H1 (cell line): ENCODE data around the gene GPS2. TPM values are rescaled to one million over a fixed set of nuclear protein-coding genes. Genes with fewer than 3 reads are reported as not detected.
A peak's percentile ranks its signal among the peaks of the same experiment; 100 is the strongest.

Experiments
- CTCF ChIA-PET: fragments of 300-600 bp; sonication (Branson Sonifier 250); formaldehyde crosslinking; loops from one replicate; lab custom pipeline; 2021; ENCODE audit not compliant: partially characterized antibody; lab: Charles Lee
- POLR2A ChIA-PET: fragments of 300-600 bp; sonication (Branson Sonifier 250); formaldehyde crosslinking; loops from one replicate; lab custom pipeline; 2021; ENCODE audit warnings: inconsistent platforms; ENCODE audit not compliant: partially characterized antibody; lab: Charles Lee
- DNase-seq, 2 experiments: peaks; one replicate each; pipeline versions ENCODE4 v3.0.0 to v3.0.0-alpha.2; 2010 to 2022; ENCODE audit warnings: low spot score in 2 of 2, low read depth in 1 of 2, mixed read lengths in 1 of 2
- FAIRE-seq: peaks from 2 replicates; lab custom pipeline; 2011; peaks lifted over from hg19 to GRCh38; lab: Jason Lieb, UNC
- H2AFZ ChIP-seq: 2 replicates; pipeline ENCODE4 v1.8.1; 2012; ENCODE audit warnings: low read length, inconsistent platforms
- H2AK5ac ChIP-seq: 2 replicates; pipeline ENCODE4 v1.6.1; 2013; ENCODE audit warnings: low read depth, low read length
- H2BK120ac ChIP-seq: replicated peaks from 2 replicates; pipeline ENCODE3; 2013; ENCODE audit warnings: low read depth, low read length, inconsistent platforms
- H2BK12ac ChIP-seq: 2 replicates; pipeline ENCODE4 v1.6.1; 2013; ENCODE audit warnings: low read depth, low read length
- H2BK15ac ChIP-seq: 2 replicates; pipeline ENCODE4 v1.6.1; 2013; ENCODE audit warnings: low read length
- H2BK20ac ChIP-seq: 2 replicates; pipeline ENCODE4 v1.6.1; 2013; ENCODE audit warnings: low read length
- H2BK5ac ChIP-seq: 2 replicates; pipeline ENCODE4 v1.6.1; 2013; ENCODE audit warnings: low read depth, low read length
- H3K14ac ChIP-seq: 2 replicates; pipeline ENCODE4 v1.6.1; 2013; ENCODE audit warnings: inconsistent platforms; ENCODE audit not compliant: insufficient read length
- H3K18ac ChIP-seq: 2 replicates; pipeline ENCODE4 v1.6.1; 2013; ENCODE audit warnings: low read length; ENCODE audit errors: extremely low read depth
- H3K23ac ChIP-seq: 2 replicates; pipeline ENCODE4 v1.6.1; 2013; ENCODE audit warnings: inconsistent platforms; ENCODE audit not compliant: insufficient read length
- H3K23me2 ChIP-seq: 2 replicates; pipeline ENCODE4 v1.6.1; 2013; ENCODE audit warnings: low read depth, low read length
- H3K27ac ChIP-seq: 2 replicates; pipeline ENCODE4 v1.6.1; 2011; ENCODE audit warnings: low read depth, low read length, inconsistent platforms
- H3K27me3 ChIP-seq, 4 experiments: replicated peaks in 1 of 4; 1 replicate in 1 of 4; 2 replicates in 3 of 4; pipeline versions ENCODE4 v1.6.1 to v1.8.1; 2011 to 2013; ENCODE audit warnings: low read length in 3 of 4, mild to moderate bottlenecking in 3 of 4, inconsistent platforms in 2 of 4, mixed read lengths in 2 of 4, moderate library complexity in 1 of 4; ENCODE audit not compliant: control insufficient read depth in 3 of 4, insufficient read depth in 3 of 4; ENCODE audit errors: extremely low read depth in 1 of 4
- H3K36me3 ChIP-seq, 4 experiments: 2 replicates each; pipeline versions ENCODE4 v1.6.1 to v1.8.1; 2011 to 2013; ENCODE audit warnings: mild to moderate bottlenecking in 4 of 4, low read length in 3 of 4, moderate library complexity in 2 of 4, control low read depth in 1 of 4, inconsistent platforms in 1 of 4; ENCODE audit not compliant: insufficient read depth in 4 of 4, control insufficient read depth in 2 of 4
- H3K4ac ChIP-seq: replicated peaks from 2 replicates; pipeline ENCODE3; 2013; ENCODE audit warnings: low read length, low read depth, mixed read lengths, inconsistent platforms; ENCODE audit not compliant: insufficient read length
- H3K4me1 ChIP-seq, 4 experiments: replicated peaks in 1 of 4; 1 replicate in 1 of 4; 2 replicates in 3 of 4; pipeline versions ENCODE4 v1.6.1 to v1.8.1; 2011 to 2013; ENCODE audit warnings: low read length in 3 of 4, inconsistent platforms in 2 of 4, mixed read lengths in 1 of 4; ENCODE audit not compliant: insufficient read depth in 4 of 4, control insufficient read depth in 3 of 4
- H3K4me2 ChIP-seq, 2 experiments: 2 replicates each; pipeline versions ENCODE4 v1.6.1 to v1.8.1; 2011 to 2013; ENCODE audit warnings: low read depth in 2 of 2, low read length in 2 of 2, control low read depth in 1 of 2, inconsistent platforms in 1 of 2, mild to moderate bottlenecking in 1 of 2; ENCODE audit not compliant: insufficient read depth in 1 of 2
- H3K4me3 ChIP-seq, 4 experiments: fragments of 200-600, 300-600 bp in 1 of 4; sonication (generic), shearing (Covaris generic), sonication (Bioruptor Twin) in 1 of 4; 2 replicates each; pipeline versions ENCODE4 v1.5.1 to v1.8.1; 2011 to 2016; ENCODE audit warnings: low read length in 4 of 4, low read depth in 3 of 4, control low read depth in 2 of 4, inconsistent platforms in 2 of 4, mild to moderate bottlenecking in 2 of 4, mixed read lengths in 1 of 4, moderate library complexity in 1 of 4; ENCODE audit not compliant: insufficient read depth in 2 of 4; ENCODE audit errors: extremely low read depth in 1 of 4
- H3K56ac ChIP-seq: replicated peaks from 2 replicates; pipeline ENCODE3; 2013; ENCODE audit warnings: low read depth, mild to moderate bottlenecking, mixed read lengths, low read length, inconsistent platforms; ENCODE audit not compliant: insufficient read length
- H3K79me1 ChIP-seq: 2 replicates; pipeline ENCODE4 v1.6.1; 2013; ENCODE audit warnings: low read depth, low read length, control low read depth
- H3K79me2 ChIP-seq, 2 experiments: 2 replicates each; pipeline versions ENCODE4 v1.6.1 to v1.8.1; 2012 to 2013; ENCODE audit warnings: low read length in 2 of 2, mild to moderate bottlenecking in 2 of 2, inconsistent platforms in 1 of 2; ENCODE audit not compliant: insufficient read depth in 2 of 2, control insufficient read depth in 1 of 2
- H3K9ac ChIP-seq, 4 experiments: replicated peaks in 1 of 4; 1 replicate in 1 of 4; 2 replicates in 3 of 4; pipeline versions ENCODE4 v1.6.1 to v1.8.1; 2011 to 2013; ENCODE audit warnings: low read depth in 3 of 4, low read length in 3 of 4, control low read depth in 2 of 4, mild to moderate bottlenecking in 2 of 4, moderate library complexity in 2 of 4, inconsistent platforms in 1 of 4; ENCODE audit errors: extremely low read depth in 1 of 4
- H3K9me3 ChIP-seq, 2 experiments: 2 replicates each; pipeline versions ENCODE4 v1.6.1 to v1.8.1; 2012 to 2013; ENCODE audit warnings: mild to moderate bottlenecking in 2 of 2, moderate library complexity in 2 of 2, control low read depth in 1 of 2, inconsistent platforms in 1 of 2, low read depth in 1 of 2, low read length in 1 of 2, mixed read lengths in 1 of 2; ENCODE audit not compliant: insufficient read depth in 2 of 2
- H4K20me1 ChIP-seq, 2 experiments: replicated peaks in 1 of 2; 2 replicates each; pipeline versions ENCODE3 to v1.8.1; 2011 to 2013; ENCODE audit warnings: inconsistent platforms in 2 of 2, low read length in 2 of 2, mild to moderate bottlenecking in 1 of 2; ENCODE audit not compliant: insufficient read depth in 2 of 2, control insufficient read depth in 1 of 2
- H4K5ac ChIP-seq: 2 replicates; pipeline ENCODE4 v1.6.1; 2013; ENCODE audit warnings: low read length, low read depth, mixed read lengths, inconsistent platforms; ENCODE audit not compliant: insufficient read length
- H4K8ac ChIP-seq: 2 replicates; pipeline ENCODE4 v1.8.0; 2013; ENCODE audit warnings: mild to moderate bottlenecking, moderate library complexity, low read length, inconsistent platforms; ENCODE audit not compliant: insufficient read depth; ENCODE audit errors: extremely low read depth
- H4K91ac ChIP-seq: replicated peaks from 2 replicates; pipeline ENCODE3; 2013; ENCODE audit warnings: low read length, mixed read lengths, inconsistent platforms; ENCODE audit not compliant: insufficient read length
- ASH2L ChIP-seq: fragments of 200-600, 300-600 bp; sonication (generic); IDR thresholded peaks from one replicate; pipeline ENCODE4 v1.7.1; 2017; ENCODE audit warnings: low read length
- BRCA1 ChIP-seq: IDR thresholded peaks from 2 replicates; pipeline ENCODE4 v1.6.1; 2012; ENCODE audit warnings: low read depth, low read length, improper control_type of control experiment
- CREB1 ChIP-seq: IDR thresholded peaks from 2 replicates; pipeline ENCODE4 v1.6.1; 2012; ENCODE audit warnings: inconsistent platforms
- GTF2F1 ChIP-seq: IDR thresholded peaks from 2 replicates; pipeline ENCODE4 v1.6.1; 2012; ENCODE audit warnings: low read depth, low read length, improper control_type of control experiment, borderline replicate concordance
- HDAC2 ChIP-seq, 2 experiments: fragments of 300-600 bp in 1 of 2; sonication (generic) in 1 of 2; IDR thresholded peaks; 2 replicates each; pipeline ENCODE4 v1.6.1; 2011 to 2012; ENCODE audit warnings: low read depth in 2 of 2, low read length in 2 of 2, mild to moderate bottlenecking in 2 of 2, moderate library complexity in 2 of 2, borderline replicate concordance in 1 of 2, inconsistent platforms in 1 of 2
- KDM1A ChIP-seq: fragments of 200-600, 300-600 bp; sonication (generic); IDR thresholded peaks from 2 replicates; pipeline ENCODE4 v1.7.1; 2016; ENCODE audit warnings: mild to moderate bottlenecking, low read length, borderline replicate concordance
- KDM4A ChIP-seq: IDR thresholded peaks from one replicate; pipeline ENCODE4 v1.7.1; 2012; ENCODE audit warnings: low read depth, mild to moderate bottlenecking, moderate library complexity, low read length, inconsistent platforms; ENCODE audit not compliant: severe bottlenecking
- KDM5A ChIP-seq: fragments of 200-600 bp; IDR thresholded peaks from 2 replicates; pipeline ENCODE4 v1.7.1; 2012; ENCODE audit warnings: mild to moderate bottlenecking, low read length, inconsistent platforms, mixed read lengths
- MAFK ChIP-seq: IDR thresholded peaks from 2 replicates; pipeline ENCODE4 v1.6.1; 2012; ENCODE audit warnings: low read depth, mild to moderate bottlenecking, improper control_type of control experiment, low read length
- MAX ChIP-seq: IDR thresholded peaks from 2 replicates; pipeline ENCODE4 v1.6.1; 2012; ENCODE audit warnings: inconsistent platforms
- RBBP5 ChIP-seq: IDR thresholded peaks from 2 replicates; pipeline ENCODE4 v1.7.1; 2012; ENCODE audit warnings: low read depth, mild to moderate bottlenecking, inconsistent platforms, low read length, moderate library complexity, borderline replicate concordance
- WGBS, 2 experiments: shearing (Covaris generic) in 1 of 2; methylation state at CpG; one replicate each; pipeline versions ENCODE4 v1.1.6 to v1.1.7; 2013 to 2015; ENCODE audit warnings: low lambda C conversion rate in 2 of 2, mixed read lengths in 2 of 2, inconsistent platforms in 1 of 2, low coverage in 1 of 2, missing lambda C conversion rate in 1 of 2; ENCODE audit not compliant: insufficient replicate concordance in 2 of 2, insufficient coverage in 1 of 2, insufficient read length in 1 of 2; ENCODE audit errors: extremely low coverage in 1 of 2, missing lambda C conversion rate in 1 of 2; 5-methylcytosine and 5-hydroxymethylcytosine counted together
- polyA plus RNA-seq, 7 experiments: library from polyadenylated mRNA; depleted of rRNA in 3 of 7; stranded (reverse) in 5 of 7; unstranded in 2 of 7; fragments of >200 nt in 5 of 7; fragments of 200-250 nt in 2 of 7; gene quantifications; 1 replicate in 5 of 7; 2 replicates in 1 of 7; 4 replicates in 1 of 7; pipeline versions ENCODE4 v1.2.1 to v1.2.3, GENCODE V29; 2011 to 2013; ENCODE audit warnings: missing spikeins in 2 of 7, mixed read lengths in 2 of 7
- total RNA-seq: library from RNA; stranded (reverse); fragmentation: NEBNext Ultra II Directional; extraction: Animal tissue kit (Norgen Biotek cat#: 25700); gene quantifications from 2 replicates; pipeline ENCODE4 v1.2.1, GENCODE V29; 2021
- TF ChIP-seq, protein P1 (sequence below): IDR thresholded peaks from 2 replicates; pipeline ENCODE4 v1.6.1; 2011; ENCODE audit warnings: low read depth, mild to moderate bottlenecking, low read length; ENCODE audit not compliant: insufficient read depth

Gene GPS2
- total and polyA plus RNA-seq, 2 of the 8 experiments (the other 6 are each of a cell fraction or from before 2014, with no cell fraction given) = 67.0 to 152 TPM

- peaks cover 3 to 11% (median 9%) of the 10 kb centered on the region in 4 experiments for H3K27me3 ChIP-seq
- TF ChIP-seq BRCA1 (no peak), MAX (peak; percentile 82), GTF2F1 (no peak), KDM5A (no peak), KDM1A (no peak), MAFK (no peak), RBBP5 (0 out of 2 replicates have a peak, but pooled peaks have one; percentile 69), HDAC2 (IDR thresholded peaks at IDR 0.05; ENCODE audit: borderline replicate concordance in 1 of 2, low read depth in 2 of 2, low read length in 2 of 2) (peak in 1 of 2 experiments; percentile 76; a peak in 1 of 4 replicates), CREB1 (0 out of 2 replicates have a peak, but pooled peaks have one; percentile 21), KDM4A (peak; percentile 57), ASH2L (peak; percentile 34)
- TF ChIP-seq, protein P1, sequence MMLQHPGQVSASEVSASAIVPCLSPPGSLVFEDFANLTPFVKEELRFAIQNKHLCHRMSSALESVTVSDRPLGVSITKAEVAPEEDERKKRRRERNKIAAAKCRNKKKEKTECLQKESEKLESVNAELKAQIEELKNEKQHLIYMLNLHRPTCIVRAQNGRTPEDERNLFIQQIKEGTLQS = peak; percentile 61
These were observed 20.5 kb downstream of the GPS2 start, which contains the start of gene YBX2 for GRCh38 chr17:7294614-7295153. Gene YBX2, minus strand, starts transcription at chr17:7294639. Its CDS starts 139 bp downstream, at chr17:7294500.

More at GRCh38 chr17:7294614-7295153, 20.5 kb downstream of the GPS2 start, which contains the start of gene YBX2:
- Histone ChIP-seq H3K4ac (no peak within 1 kb of the TSS), H2BK12ac (peak within 1 kb of the TSS; percentile 81; the same call in 1 of the 2 replicates), H3K79me2 (no peaks in the 10 kb centered on the region), H3K9ac (peak within 1 kb of the TSS in 3 of 4 experiments; percentile 26 to 47 (median 36); a peak in 4 of 7 replicates), H2AK5ac (no peak within 1 kb of the TSS), H3K56ac (no peak within 1 kb of the TSS), H3K23ac (no peak within 1 kb of the TSS), H4K91ac (peak within 1 kb of the TSS; percentile 50), H3K18ac (peak within 1 kb of the TSS; percentile 71), H4K20me1 (peaks cover 0 to 9% of the 10 kb centered on the region in 2 experiments), H3K4me3 (peak within 1 kb of the TSS; percentile 46 to 65 (median 52)), H2BK5ac (peak within 1 kb of the TSS; percentile 47; the same call in 1 of the 2 replicates), H3K23me2 (peaks cover 2% of the 10 kb centered on the region; the same call in 1 of the 2 replicates), H3K14ac (no peak within 1 kb of the TSS), H3K4me2 (peak within 1 kb of the TSS; percentile 82 to 88), H3K36me3 (no peaks in the 10 kb centered on the region), H4K8ac (peak within 1 kb of the TSS; percentile 60; the same call in 1 of the 2 replicates), H2BK20ac (no peak within 1 kb of the TSS), H2BK120ac (no peak within 1 kb of the TSS), H3K4me1 (peaks cover 0 to 14% (median 6%) of the 10 kb centered on the region in 4 experiments; a peak in 6 of 7 replicates), H2BK15ac (no peak within 1 kb of the TSS), H3K79me1 (peaks cover 2% of the 10 kb centered on the region; the same call in 1 of the 2 replicates), H4K5ac (peak within 1 kb of the TSS; percentile 55), H2AFZ (no peak within 1 kb of the TSS), H3K9me3 (no peaks in the 10 kb centered on the region; a peak in 1 of 4 replicates), H3K27ac (no peak within 1 kb of the TSS)
- ChIA-PET POLR2A (no interaction called here), CTCF (no interaction called here)
- FAIRE-seq (no peak), DNase-seq (peak in 1 of 2 experiments; percentile 97)
- 2% methylated on average over 27 of the region's 57 CpGs; no CpG with 5 or more reads in 1 of the 2 experiments for WGBS, 2 experiments
